ENCODE results near the gene BCL2L12.

The BCL2L12 gene

GRCh38 chr19:49637821-49638738, 27.7 kb upstream of the BCL2L12 start:
- Histone ChIP-seq H2AFZ (ENCODE audit: low read length) (no peak overlapping the region), H3K27ac (ENCODE audit: low read length) (no peak overlapping the region), H4K20me1 (ENCODE audit: insufficient read depth, low read length) (no peaks in the 10 kb centered on the region), H3F3A (ENCODE audit: insufficient read depth, low read length) (peaks cover 11% of the 10 kb centered on the region), H3K9me3 (replicated peaks; ENCODE audit: insufficient read depth, low read length) (no peaks in the 10 kb centered on the region), H3K9ac (ENCODE audit: low read length) (no peak overlapping the region), H3K4me2 (ENCODE audit: low read depth, low read length) (peak overlapping the region; percentile 5; the same call in 1 of the 2 replicates), H3K79me2 (ENCODE audit: low read length) (peaks cover 10% of the 10 kb centered on the region), H3K9me2 (replicated peaks; ENCODE audit: insufficient read depth, low read length) (no peaks in the 10 kb centered on the region), H3K27me3 (replicated peaks; ENCODE audit: insufficient read depth, low read length) (0 out of 2 replicates have a peak, but pooled peaks cover 8% of the 10 kb centered on the region), H3K4me3 (ENCODE audit: low read length) (no peak overlapping the region), H3K4me1 (ENCODE audit: low read length) (peaks cover 8% of the 10 kb centered on the region), H3K36me3 (replicated peaks; ENCODE audit: insufficient read depth, low read length) (no peaks in the 10 kb centered on the region)
- TF ChIP-seq EZH2phosphoT487 (IDR thresholded peaks at IDR 0.05; ENCODE audit: low read length) (no peak), CTCF (IDR thresholded peaks at IDR 0.05; ENCODE audit: low read length) (no peak), EZH2 (optimal IDR thresholded peaks at IDR 0.05; ENCODE audit: low read depth, low read length) (no peak)
- DNase-seq, result no peak

- no peak for DNase-seq
- TF ChIP-seq EZH2 (optimal IDR thresholded peaks at IDR 0.05; ENCODE audit: low read depth, low read length) (no peak), CTCF (IDR thresholded peaks at IDR 0.05; ENCODE audit: low read length) (no peak), EZH2phosphoT487 (IDR thresholded peaks at IDR 0.05; ENCODE audit: low read length) (no peak)
- Histone ChIP-seq H3K9ac (ENCODE audit: low read length) (peak overlapping the region; percentile 43; the same call in 1 of the 2 replicates), H3K4me1 (ENCODE audit: low read length) (peaks cover 13% of the 10 kb centered on the region), H3K27ac (ENCODE audit: low read length) (no peak overlapping the region), H2AFZ (ENCODE audit: low read length) (peak overlapping the region; percentile 60), H3K79me2 (ENCODE audit: low read length) (peaks cover 24% of the 10 kb centered on the region), H3K9me2 (replicated peaks; ENCODE audit: insufficient read depth, low read length) (no peaks in the 10 kb centered on the region), H3F3A (ENCODE audit: insufficient read depth, low read length) (peaks cover 11% of the 10 kb centered on the region), H3K4me3 (ENCODE audit: low read length) (peak overlapping the region; percentile 58), H3K4me2 (ENCODE audit: low read depth, low read length) (peak overlapping the region; percentile 85), H3K36me3 (replicated peaks; ENCODE audit: insufficient read depth, low read length) (no peaks in the 10 kb centered on the region), H3K9me3 (replicated peaks; ENCODE audit: insufficient read depth, low read length) (no peaks in the 10 kb centered on the region), H3K27me3 (replicated peaks; ENCODE audit: insufficient read depth, low read length) (0 out of 2 replicates have a peak, but pooled peaks cover 8% of the 10 kb centered on the region), H4K20me1 (ENCODE audit: insufficient read depth, low read length) (no peaks in the 10 kb centered on the region)
Observed at GRCh38 chr19:49639401-49640112, 26.2 kb upstream of the BCL2L12 start.

GRCh38 chr19:49640113-49640898, 25.4 kb upstream of the BCL2L12 start, which contains the start of gene RRAS:
Gene RRAS (minus strand): TSS chr19:49640143. CDS start chr19:49640098, 45 bp downstream.
- Histone ChIP-seq H3K4me1 (ENCODE audit: low read length) (peaks cover 13% of the 10 kb centered on the region), H3K9me3 (replicated peaks; ENCODE audit: insufficient read depth, low read length) (no peaks in the 10 kb centered on the region), H2AFZ (ENCODE audit: low read length) (peak within 1 kb of the TSS; percentile 60), H3K9ac (ENCODE audit: low read length) (peak within 1 kb of the TSS; percentile 95), H3K27me3 (replicated peaks; ENCODE audit: insufficient read depth, low read length) (0 out of 2 replicates have a peak, but pooled peaks cover 8% of the 10 kb centered on the region), H3K27ac (ENCODE audit: low read length) (peak within 1 kb of the TSS; percentile 95), H3K79me2 (ENCODE audit: low read length) (peaks cover 32% of the 10 kb centered on the region), H3K4me3 (ENCODE audit: low read length) (peak within 1 kb of the TSS; percentile 81), H3K36me3 (replicated peaks; ENCODE audit: insufficient read depth, low read length) (no peaks in the 10 kb centered on the region), H3K4me2 (ENCODE audit: low read depth, low read length) (peak within 1 kb of the TSS; percentile 93), H4K20me1 (ENCODE audit: insufficient read depth, low read length) (no peaks in the 10 kb centered on the region), H3K9me2 (replicated peaks; ENCODE audit: insufficient read depth, low read length) (no peaks in the 10 kb centered on the region), H3F3A (ENCODE audit: insufficient read depth, low read length) (peaks cover 11% of the 10 kb centered on the region)
- DNase-seq, result peak; percentile 99
- TF ChIP-seq CTCF (IDR thresholded peaks at IDR 0.05; ENCODE audit: low read length) (no peak), EZH2 (optimal IDR thresholded peaks at IDR 0.05; ENCODE audit: low read depth, low read length) (no peak), EZH2phosphoT487 (IDR thresholded peaks at IDR 0.05; ENCODE audit: low read length) (no peak)

Measured in MM.1S (cell line).